ELF-1 (cell line): ENCODE measurements around the gene ALDH1L1.

ENCODE experiments used
- DNase-seq: peaks from one replicate; pipeline ENCODE4 v3.0.0-alpha.2; 2016; ENCODE audit warnings: low read depth, low spot score

The ALDH1L1 gene

DNA sequence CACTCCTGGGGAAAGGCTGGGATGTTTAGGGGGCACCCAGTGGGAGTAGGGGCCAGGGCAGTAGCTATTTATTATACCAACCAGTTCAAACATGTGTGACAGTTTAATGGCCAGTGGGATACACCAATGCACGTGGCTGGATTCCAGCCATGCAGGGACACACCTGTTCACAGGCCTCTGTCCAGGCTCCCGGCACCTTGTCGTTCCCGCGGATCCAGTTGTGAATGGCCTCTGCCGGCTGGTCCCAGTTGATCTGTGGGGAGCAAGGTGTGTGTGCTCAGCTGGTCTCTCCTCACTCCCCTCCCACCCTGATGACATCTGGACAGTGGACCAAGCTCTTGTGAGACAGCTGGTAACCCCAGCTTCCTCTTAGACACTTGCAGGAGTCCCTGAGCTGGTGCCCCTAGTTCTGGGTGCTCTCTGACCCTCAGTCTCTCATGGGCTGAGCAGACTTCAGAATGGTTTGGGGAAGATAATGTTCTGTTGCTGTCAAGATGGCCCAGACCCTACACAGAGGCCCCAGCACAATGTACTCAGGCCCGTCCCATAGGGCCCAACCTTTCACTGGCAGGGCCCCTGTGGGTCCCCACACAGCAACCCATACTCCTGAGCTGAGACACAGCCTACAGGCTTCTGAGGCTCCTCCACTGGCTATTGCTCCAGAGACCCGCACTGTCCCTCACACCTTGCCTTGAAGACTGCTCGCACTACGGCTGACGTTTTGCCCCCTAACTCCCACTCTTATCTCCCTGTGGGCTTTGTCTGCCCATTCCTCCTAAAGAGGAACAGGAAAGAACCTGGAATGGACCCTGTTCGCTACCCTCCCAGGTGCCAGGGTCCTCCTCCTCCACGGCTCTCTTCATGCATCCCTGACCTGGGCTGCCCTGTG lies 25.8 kb downstream of the ALDH1L1 start:
- no peak for DNase-seq

DNA sequence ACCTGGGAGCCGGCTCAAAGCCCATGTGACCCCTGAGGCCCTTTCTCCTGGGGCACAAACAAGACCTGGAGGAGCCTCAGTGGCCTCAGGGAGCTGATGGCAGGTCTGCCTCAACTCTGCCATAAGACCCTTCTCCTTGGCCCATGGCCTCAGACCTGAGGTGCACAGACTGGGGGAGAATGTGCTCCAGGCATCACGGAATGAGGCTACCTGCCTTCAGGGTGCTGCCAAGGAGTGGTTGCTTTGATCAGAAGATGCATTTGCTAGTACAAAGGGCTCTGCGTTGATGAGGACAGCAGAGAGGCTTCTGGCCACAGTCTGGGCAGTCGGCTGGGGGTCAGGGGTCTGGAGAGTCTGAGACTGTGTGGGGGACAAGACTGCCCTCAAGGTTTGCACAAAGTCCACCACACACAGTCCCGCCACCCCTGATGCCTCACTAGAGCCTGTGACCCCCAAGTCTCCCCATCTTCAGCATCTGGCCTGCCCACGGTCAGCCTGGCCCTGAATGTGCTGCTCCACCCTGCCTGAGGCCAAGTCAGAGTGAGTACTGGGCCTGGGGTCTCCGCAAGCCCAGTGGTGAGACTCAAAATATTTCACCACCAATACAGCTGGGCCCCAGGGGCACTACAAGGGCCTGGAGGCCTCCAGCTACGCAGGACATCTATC lies 26.6 kb downstream of the ALDH1L1 start:
- DNase-seq, result no peak

DNA sequence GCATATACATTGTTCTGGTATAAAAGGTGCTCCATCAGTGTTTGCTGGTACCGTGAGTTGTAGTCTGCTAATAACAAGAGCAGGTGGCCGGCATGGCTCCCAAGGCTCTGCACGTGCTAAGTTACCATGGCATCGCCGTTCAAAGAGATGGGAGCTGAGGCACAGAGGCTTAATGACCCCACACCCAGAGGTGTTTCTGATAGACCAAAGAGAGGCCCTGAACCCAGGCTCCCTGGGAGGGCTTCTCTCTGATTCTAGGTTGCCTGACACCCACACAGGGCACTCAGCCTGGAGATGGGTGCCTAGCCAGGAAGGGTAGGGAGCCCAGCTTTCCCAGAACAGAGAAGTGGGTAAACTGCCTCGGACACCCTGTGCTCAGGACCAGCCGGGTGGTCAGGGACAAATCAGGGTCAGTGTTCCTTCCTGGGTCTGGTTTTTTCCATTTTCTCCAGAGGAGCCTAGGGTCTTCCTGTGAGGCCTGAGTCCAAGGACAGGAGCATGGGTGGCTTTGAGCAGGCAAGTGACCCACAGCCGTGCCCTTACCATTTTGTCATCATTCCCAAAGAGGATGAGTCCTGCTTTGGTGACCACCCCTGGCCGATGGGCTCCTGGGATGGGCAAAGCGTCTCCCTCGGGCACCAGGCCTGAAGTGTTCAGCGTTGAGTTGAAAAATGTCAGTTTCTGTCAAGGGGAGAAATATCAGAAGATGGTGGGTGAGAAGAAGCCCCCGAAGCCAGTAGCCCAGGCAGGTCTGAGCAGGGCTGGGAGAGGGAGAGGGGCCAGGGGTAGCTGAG lies 27.3 kb downstream of the ALDH1L1 start:
- no peak for DNase-seq

- DNase-seq, result no peak
These were observed 27.9 kb downstream of the ALDH1L1 start for GRCh38 chr3:126152458-126152857.

DNA sequence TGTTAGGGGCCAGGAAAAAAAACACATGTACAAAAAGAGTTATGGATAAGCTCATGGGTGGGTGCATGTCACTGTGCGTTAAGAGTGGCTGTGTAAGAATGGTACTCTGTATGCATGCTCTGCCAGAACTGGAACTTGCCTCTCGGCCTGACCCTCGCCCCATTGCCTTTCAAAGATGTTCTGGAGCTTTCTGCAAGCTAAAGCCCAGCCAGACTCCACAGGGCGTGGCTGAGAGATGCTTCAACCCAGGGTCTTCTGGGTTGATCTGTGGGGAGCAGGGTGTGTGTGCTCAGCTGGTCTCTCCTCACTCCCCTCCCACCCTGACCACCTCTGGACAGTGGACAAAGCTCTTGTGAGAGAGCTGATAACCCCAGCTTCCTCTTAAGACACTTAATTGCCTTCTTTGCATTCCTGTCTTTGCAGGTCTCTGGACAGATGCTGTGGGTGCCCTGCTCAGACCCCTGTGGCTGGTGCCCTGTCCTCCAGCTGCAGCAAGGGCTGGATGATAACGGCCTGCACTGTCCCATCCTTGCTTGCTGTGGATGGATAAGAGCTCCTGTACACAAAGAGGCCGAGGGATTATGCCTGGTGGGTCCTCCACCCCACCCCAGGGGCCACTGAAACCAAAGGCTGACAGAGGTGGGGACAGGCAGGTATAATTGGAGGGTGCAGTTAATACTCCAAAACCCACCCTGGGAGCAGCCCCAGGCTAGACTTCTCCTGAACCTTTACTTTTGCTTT lies 28.7 kb downstream of the ALDH1L1 start:
- peak; percentile 15 for DNase-seq

- no peak for DNase-seq
These were observed 30.3 kb downstream of the ALDH1L1 start for GRCh38 chr3:126149960-126150515.

DNA sequence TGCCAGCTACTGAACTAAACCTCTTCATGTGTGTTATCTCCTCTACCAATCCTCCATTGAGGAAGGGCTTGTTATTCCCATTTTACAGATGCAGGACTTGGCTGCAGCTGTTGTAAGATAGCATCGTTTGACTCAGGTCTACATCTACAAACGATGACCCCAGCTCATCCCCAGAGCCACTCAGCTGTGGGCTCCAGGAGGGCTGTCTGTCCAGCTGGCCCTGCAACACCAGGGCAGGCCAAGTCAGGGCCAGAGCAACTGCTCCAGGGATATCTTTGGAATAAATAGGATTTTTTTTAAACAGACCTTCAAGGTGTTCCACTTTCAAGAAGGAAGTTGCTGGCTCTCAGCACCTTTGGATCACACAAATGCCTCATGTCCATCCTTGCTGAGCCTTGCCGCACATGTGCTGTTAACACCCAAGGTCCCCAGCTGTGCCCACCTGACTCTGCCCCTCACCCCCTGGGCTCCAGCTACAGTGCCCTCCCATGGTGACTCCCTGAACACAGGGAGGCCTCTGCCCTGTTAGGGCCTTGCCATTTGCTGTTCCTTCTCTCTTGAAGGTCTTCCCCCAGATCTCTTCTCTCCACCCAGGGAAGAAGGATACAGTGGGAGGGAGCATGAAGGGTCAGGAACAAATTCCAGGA lies 31.0 kb downstream of the ALDH1L1 start:
- no peak for DNase-seq

- no peak for DNase-seq
These were observed 32.3 kb downstream of the ALDH1L1 start for GRCh38 chr3:126147932-126148683.

DNA sequence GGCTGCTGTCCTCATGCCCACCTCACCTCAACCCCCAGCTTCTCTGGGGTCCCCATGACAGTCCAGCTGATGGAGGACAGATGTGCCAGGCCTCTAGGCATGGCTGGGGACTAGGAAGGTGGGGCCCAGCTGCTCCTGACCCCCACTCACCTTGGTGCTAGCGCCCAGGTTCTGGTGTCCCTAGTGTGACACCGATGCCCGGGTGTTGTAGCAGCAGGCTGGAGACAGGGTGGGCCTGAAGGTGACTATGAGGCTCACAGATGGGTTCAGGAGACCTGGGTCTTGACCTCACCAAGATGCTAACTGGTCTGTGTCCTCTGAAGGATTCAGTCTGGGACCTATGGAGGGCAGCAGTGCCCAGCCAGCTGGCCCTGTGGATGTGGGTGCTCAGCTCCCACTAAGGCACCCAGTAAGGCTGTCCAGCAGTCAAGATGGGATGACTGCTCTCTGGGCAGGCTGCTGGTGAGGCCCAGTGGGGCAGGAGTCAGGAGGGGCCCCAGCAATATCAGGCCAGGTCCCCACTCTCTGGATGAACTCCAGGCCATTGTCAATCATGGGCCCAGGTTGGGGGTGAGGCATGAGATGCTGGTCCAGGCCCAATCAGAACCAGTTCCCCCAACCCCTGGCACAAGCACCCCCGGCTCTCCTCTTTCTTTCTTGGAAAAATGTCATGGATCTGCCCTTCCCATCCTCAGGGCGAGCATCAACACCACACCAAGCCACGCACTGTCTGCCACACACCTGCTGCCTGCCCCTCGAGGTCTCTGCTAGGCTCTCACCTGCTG lies 33.0 kb downstream of the ALDH1L1 start:
- no peak for DNase-seq

GRCh38 chr3:126146525-126147146 lies 33.8 kb downstream of the ALDH1L1 start:
- DNase-seq, result no peak

DNA sequence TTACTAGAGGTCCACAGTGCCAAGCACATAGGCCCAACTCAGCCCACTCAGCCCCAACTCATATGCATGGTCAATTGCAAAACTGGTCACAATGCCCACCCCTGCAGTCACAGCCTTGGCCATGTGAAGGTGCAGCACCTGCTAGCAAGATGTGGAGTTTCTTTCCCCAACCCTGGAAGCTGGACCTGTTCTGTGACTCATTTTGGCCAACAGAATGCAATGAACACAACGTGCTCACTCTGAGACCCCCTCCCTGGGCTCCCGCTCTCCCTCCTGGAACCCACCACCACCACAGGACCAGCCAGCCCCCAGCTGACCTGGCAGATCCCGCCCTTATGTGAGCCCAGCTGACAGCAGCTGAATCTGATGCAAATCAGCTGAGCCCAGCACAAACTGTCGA lies 34.4 kb downstream of the ALDH1L1 start:
- no peak for DNase-seq

DNA sequence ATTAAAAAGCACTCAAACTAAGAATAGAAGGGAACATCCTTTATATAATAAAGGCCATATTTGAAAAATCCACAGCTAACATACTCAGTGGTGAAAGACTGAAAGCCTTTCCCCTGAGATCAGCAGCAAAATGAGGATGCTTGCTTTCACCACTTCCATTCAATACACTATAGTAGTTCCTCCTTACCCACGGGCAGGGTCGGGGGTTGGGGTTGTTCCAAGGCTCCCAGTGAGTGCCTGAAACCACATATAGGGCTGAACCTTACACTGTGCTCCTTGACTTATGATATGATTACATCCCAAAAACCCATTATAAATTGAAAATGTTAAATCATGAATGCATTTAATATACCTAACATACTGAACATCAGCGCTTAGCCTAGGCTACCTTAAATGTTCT lies 37.7 kb downstream of the ALDH1L1 start:
- no peak for DNase-seq

- DNase-seq, result no peak
These were observed 42.8 kb downstream of the ALDH1L1 start for GRCh38 chr3:126137490-126138130.

DNA sequence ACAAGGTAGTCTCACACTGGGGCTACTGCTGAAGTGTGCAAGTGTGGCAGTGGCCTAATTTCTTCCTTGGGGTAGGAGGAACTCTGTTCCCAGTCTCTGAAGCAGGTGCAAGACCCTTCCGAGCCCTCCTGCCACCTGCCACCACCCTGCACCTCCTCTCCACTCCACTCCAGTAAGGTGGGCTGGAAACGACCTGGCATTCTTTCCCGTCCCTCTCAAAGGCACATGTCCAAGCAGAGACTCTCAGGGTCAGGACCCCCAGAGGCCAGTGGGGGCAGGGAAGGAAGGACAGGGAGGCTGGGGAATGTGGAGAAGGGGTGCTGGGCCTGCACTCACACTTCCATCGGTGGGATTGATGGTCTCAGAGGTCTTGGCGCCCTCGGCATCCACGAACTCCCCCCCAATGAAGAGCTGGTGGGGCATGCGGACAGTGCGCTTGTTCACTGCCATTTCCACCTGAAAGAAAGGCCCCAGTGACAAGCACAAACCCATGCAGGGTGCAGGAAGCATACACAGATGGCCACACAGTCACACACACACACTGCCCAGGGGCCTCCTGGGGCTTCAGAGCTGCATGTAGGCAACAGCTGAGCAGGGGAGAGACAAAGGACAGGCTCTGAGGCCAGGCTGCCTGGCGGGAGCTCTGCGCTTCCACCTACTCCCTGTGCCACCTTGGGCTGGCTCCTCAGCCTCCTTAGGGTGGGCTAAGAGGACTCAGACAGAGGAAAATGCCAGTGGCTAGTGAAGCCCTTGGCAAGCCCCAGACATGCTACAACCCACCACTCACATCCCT lies 43.8 kb downstream of the ALDH1L1 start:
- no peak for DNase-seq

DNA sequence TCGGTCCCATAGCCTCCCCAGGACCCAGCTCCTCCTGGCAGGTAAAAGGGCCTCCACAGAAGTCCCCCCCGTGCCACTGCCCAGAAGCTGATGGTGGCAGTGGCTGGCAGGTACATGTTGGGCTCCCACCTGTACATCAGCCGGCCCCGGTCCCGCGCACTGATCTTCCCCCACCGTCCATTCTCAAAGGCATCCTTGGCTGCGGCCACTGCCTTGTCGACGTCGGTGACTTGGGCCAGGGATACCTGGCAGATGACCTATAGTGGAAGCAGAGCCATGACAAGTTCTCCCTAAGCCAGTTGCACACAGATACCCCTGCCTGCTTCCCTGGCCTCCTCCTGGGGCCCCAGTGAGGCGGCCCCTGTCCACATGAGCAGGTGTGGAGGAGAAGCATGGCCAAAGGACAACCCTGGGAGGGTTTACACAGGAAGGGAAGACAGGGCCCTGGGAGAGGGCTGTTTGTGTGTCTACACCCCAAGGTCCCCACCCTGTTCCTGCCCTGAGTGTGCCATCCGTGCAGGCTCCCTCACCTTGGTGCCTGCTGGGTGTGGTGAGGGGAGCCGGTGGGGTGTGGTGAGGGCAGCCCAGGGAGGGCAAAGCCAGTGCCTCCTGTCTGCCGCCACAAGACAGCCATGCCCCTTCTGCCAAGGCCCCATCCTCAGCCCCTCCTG lies 44.8 kb downstream of the ALDH1L1 start:
- DNase-seq, result no peak

DNA sequence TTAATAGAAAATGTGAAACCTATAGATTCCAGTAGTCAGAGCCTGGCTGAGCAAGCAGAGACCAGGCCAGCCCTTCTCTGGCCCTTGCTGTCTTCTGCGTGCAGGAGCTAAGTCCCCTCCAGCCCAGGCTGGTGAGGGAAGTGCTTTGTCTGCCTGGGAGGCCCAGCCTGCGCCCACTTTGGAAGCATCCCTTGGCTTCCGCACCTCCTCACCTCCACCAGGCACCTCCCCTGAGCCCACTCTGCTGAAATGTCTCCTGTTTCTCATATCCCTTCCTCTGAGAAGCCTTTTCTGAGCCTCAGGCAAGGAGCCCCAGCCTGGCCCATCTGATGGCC lies 45.3 kb downstream of the ALDH1L1 start:
- no peak for DNase-seq
